Epithelial cell of prostate (primary cell): ENCODE data around the gene ABLIM2.
"Not testable (repeated sequence)": the region's sequence is repeated elsewhere in the genome, so short reads cannot be mapped to it uniquely, and the experiment has no call there.

ENCODE experiments used
- DNase-seq: peaks from one replicate; pipeline ENCODE4 v3.0.0-alpha.2; 2011; ENCODE audit warnings: low read depth, low spot score
- H3K27ac ChIP-seq: fragments of 450-650 bp; 2 replicates; pipeline ENCODE4 v1.5.1; 2017; ENCODE audit warnings: mild to moderate bottlenecking

ABLIM2 gene

GRCh38 chr4:8144359-8144758 lies 14.3 kb downstream of the ABLIM2 start:
- no peak overlapping the region for H3K27ac ChIP-seq
- DNase-seq, result no peak

DNA sequence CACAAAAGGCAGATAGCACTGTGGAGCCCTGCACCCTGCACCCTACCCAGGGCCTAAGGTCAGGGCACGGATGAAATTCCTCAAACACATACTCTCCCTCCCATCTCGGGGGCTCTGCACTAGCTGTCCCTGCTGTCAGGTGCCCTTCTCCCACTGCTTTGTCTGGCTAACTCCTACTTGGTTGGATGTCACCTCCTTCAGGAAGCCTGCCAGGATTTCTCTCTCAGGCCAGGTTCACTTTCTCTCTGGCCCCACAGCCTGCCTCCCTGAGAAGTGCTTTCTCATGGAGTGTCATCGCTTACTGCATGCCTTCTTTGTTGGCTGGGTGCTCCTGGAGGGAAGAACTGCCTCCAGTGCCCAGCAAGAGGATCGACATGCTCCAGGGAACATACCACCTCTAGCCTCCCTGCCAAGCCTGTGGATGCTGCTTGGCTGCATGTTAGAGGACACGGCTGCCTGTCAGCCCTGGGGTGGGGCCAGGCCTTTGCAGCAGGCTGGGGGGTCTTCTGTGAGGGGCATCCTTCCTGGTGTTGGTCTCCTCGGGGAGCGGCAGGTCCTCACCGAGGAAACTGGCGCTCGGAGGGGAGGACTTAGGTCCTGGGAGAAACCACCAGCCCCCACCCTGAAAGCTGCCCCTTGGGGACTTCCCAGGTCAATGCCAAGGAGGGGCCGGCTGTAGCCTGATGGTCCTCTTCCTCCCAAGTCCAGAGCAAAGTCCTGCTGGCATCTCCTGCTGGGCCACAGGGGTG lies 15.0 kb downstream of the ABLIM2 start:
- DNase-seq, result no peak
- no peak overlapping the region for H3K27ac ChIP-seq

DNA sequence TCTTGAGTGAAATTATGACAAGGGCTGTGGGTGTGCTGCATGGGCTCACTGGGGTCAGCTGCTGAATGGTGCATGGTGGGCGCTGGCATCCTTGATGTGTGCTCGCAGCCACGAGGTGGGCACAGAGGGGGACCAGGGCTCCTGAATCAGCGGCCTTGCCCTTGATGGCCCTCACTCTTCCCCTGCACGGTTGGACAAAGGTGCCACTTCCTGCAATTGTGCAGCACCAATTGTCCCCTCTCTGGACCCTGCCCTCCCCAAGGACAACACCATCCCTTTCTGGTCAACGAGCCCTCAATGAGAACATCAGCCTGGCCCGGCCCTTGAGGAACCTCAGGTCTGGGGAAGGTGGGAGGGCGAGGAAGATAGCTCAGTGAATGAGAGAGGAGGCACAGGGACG lies 16.1 kb downstream of the ABLIM2 start:
- H3K27ac ChIP-seq, result no peak overlapping the region
- DNase-seq, result no peak

DNA sequence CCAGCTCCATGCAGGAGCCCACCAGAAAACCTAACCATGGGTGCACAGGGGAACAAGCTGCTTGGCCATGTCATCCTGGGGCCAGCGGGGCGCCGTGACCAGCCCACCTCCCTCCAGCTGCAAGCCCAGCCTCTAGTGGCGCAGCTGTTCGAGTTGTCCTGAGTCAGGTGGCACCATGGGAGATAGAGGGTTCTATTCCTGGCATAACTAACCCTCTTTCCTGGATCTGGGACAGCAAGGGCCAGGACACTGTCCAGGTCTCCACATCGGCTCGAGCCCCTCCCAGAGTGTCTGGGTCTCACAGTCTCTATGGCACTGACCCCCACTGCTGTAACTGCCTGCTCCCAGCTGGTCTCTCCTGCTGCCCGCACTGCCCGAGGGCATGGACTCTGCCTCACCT lies 16.7 kb downstream of the ABLIM2 start:
- no peak for DNase-seq
- no peak overlapping the region for H3K27ac ChIP-seq

- no peak for DNase-seq
- H3K27ac ChIP-seq, result no peak overlapping the region
These were observed 17.7 kb downstream of the ABLIM2 start for GRCh38 chr4:8140915-8141314.

GRCh38 chr4:8139726-8140125 lies 18.9 kb downstream of the ABLIM2 start:
- not testable (repeated sequence) for H3K27ac ChIP-seq, DNase-seq

DNA sequence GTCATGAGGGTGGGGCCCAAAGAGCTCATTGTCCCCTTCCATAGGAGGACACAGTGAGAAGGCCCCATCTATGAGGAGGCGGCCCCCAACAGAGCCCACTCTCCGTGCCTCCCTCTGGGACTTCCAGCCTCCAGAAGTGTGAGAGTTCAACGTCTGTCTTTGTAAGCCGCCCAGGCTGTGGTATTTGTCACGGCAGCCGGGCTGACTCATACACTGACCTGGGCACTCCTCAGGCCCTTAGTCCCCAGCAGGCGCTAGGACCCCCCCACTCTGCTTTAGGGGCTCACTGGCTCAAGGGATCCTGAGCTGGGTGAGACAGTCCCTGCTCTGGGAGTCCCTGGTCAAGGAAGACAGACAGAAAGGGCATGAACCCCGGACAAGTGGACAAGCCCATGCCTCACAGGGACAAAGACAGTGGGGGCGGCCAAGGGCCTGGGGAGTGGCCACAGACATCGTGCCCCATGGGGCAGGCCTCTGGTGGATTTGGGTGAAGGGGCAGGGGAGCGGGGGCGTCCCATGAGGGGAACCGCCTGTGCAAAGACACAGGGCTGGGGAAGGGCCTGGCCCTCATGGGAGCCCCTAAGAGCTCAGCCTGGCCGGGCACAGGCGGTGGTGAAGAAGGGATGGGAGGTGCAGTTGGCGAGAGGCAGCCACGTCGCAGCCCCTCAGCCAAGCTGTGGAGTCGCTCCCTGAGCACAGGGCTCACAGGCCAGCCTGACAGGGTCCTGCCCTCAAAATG lies 21.5 kb downstream of the ABLIM2 start:
- H3K27ac ChIP-seq, result no peak overlapping the region
- no peak for DNase-seq

- H3K27ac ChIP-seq, result no peak overlapping the region
- no peak for DNase-seq
These were observed 22.1 kb downstream of the ABLIM2 start for GRCh38 chr4:8136529-8136928.

DNA sequence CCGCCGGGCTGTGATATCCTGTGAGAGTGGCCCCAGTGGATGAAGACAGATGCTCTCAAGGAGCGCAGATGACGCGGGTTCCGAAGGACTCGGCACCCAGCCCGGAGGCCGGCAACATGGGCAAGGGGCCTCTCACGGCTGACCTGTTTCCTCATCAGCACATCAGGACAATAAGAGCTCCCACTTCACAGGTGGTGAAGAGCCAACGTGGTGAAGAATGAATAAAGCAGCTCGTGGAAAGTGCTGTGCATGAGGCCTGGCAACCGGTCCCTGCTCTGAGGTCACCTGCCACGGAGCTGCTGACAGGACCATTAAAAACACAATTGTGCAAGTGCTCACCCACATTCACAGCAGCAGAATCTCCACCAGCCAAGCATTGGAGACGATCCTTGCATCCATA lies 22.9 kb downstream of the ABLIM2 start:
- no peak for DNase-seq
- no peak overlapping the region for H3K27ac ChIP-seq

DNA sequence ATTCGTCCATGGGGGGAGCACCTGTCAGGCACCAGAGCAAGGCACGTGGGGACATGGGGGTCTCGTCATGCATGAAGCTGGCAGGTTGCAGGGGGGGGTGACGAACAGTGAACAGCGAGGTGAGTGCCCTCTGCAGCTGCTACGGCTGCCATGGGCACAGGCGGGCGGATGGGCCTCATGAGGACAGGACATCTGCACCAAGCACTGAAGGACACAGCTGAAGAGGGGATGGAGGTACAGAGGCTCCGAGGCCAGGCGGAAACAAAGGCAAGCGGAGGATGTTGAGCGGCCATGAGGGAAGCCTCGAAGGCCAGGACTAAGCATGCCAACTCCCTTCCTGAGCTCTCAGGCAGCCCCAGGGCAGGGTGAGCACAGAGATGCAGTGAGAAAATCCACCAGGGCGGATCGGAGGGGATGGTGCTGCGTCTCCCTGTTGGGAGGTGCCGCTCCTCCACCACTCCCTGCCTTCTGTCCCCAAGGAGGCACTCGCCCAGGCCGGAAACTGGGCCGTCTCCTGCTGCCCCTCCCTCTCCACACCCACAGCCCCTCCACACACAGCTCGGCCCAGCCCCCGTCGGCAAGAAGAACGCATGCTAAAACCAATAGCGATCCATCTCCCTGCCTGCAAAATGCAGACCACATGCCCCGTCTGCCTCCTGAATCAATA lies 24.6 kb downstream of the ABLIM2 start:
- no peak for DNase-seq
- no peak overlapping the region for H3K27ac ChIP-seq

GRCh38 chr4:8132947-8133705 lies 25.5 kb downstream of the ABLIM2 start:
- no peak overlapping the region for H3K27ac ChIP-seq
- no peak for DNase-seq

DNA sequence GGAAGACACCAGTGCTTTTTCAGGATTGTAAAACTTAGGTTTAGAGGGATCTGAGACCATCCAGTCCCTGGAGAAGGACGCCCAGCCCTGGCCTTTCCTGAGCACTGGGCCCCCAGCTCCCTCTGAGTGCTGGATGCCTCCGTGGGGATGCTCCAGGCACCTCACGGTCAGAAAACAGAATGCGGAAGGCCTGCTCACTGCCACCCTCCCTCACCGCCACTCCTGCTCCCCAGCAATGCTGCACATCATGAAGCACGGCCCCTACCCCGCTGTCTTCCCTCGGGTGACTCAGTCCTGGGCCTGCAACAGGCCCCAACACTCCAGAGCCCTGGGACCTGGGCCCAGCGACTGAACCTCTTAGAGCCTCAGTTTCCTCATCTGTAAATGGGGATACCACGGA lies 26.2 kb downstream of the ABLIM2 start:
- H3K27ac ChIP-seq, result no peak overlapping the region
- no peak for DNase-seq

- no peak overlapping the region for H3K27ac ChIP-seq
- no peak for DNase-seq
These were observed 26.8 kb downstream of the ABLIM2 start for GRCh38 chr4:8131826-8132225.

GRCh38 chr4:8131210-8131609 lies 27.4 kb downstream of the ABLIM2 start:
- DNase-seq, result no peak
- no peak overlapping the region for H3K27ac ChIP-seq

DNA sequence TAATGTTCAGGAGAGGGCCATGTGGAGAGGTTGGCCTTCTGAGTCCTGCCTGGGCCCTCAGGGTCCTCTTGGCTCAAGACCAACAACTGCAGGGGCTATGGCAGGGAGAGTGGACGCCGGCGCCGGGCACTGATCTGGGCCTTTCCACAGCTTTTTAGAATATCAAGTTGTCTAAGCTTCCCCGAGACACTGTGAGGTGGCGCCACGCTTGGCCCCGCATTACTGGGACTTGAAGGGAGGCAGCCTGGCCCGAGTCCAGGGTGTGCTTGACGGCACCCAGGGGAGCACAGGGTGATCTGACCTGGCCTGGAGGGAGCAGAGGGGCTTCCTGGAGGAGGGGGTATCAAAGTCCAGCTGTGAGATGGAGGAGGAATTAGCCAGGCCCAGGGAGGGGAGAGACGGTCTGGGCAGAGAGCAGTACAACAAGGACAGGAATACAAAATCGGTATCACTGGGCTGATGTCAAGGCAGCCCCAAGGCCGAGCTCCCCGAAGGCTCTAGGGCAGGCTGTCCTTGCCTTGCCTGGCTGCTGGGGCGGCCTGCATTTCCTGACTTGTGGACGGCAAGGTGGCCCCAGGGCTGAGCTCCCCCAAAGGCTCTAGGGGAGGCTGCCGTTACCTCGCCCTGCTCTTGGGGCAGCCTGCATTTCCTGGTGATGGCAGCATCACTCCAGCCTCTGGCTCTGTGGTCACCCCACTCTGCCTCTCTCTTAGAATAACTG lies 28.1 kb downstream of the ABLIM2 start:
- no peak for DNase-seq
- no peak overlapping the region for H3K27ac ChIP-seq

DNA sequence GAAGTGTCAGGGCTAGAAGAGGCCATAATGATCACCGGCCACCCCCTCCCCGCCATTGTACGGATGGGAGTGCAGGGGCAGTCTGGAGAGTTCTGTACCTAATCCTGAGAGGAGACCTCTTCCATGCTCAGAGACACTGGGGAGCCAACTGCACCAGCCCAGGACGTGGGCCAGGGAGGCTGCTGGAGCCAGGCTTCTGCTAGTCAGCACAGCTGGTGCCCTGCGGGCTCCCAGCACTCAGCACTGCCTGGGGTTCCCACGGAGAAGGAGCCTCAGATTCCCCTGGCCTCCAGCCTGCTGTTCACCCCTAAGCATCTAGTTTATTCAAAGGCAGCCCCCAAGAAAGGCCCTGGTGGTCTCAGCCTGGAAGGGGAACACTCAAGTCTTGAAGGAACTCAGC lies 28.8 kb downstream of the ABLIM2 start:
- no peak for DNase-seq
- H3K27ac ChIP-seq, result no peak overlapping the region

GRCh38 chr4:8129136-8129535 lies 29.5 kb downstream of the ABLIM2 start:
- no peak overlapping the region for H3K27ac ChIP-seq
- no peak for DNase-seq

- no peak for DNase-seq
- no peak overlapping the region for H3K27ac ChIP-seq
These were observed 30.3 kb downstream of the ABLIM2 start for GRCh38 chr4:8128100-8128856.

DNA sequence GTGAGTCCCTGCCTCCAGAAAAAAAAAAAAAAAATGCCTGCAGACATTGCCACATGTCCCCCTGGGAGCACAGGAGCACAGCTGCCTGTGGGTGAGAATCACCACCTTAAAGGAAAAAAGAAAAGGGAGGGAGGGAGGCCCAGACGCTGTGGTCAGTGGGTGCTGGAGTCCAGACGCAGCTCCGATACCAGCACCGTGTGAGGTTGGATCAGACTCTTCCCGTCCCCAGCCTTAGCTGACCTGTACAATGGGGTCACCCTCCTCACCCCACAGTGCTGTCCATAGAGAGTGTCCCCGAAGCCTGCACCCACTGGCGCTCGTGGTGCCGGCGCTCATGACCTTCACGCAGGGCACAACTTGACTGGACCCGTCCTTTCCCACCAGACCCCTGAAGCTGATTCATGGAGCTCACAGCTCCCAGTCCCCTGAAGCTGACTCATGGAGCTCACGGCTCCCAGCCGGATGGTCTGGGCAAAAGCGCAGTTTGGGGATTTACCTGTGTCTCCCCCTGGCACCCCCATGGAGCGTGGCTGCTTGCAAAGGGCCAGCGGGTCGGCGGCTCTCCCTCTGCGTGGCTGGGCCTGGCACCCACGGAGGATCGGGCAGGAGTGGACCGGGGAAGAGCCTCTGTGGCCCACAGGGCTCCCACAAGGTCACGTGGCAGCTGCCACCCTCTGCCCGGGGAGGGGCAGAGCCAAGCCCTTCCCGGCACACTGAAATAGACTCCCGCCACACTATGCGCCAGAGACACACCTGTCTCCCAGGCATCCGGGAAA lies 31.4 kb downstream of the ABLIM2 start:
- no peak overlapping the region for H3K27ac ChIP-seq
- no peak for DNase-seq
